Fibroblast of lung (primary cell): ENCODE measurements around the gene RXFP1.

ENCODE experiments used
- EZH2 ChIP-seq: IDR thresholded peaks from 2 replicates; pipeline ENCODE4 v1.5.1; 2012; ENCODE audit warnings: low read length, control low read depth, mild to moderate bottlenecking; ENCODE audit errors: missing control alignments
- TF ChIP-seq, protein P1 (sequence below), 2 donors: IDR thresholded peaks in 1 of 2; conservative IDR thresholded peaks in 1 of 2; 1 replicate in 1 of 2; 2 replicates in 1 of 2; pipeline ENCODE4 v1.5.1; 2011 to 2012; ENCODE audit warnings: low read length in 2 of 2, control low read depth in 1 of 2, inconsistent platforms in 1 of 2, low read depth in 1 of 2, mild to moderate bottlenecking in 1 of 2

DNA sequence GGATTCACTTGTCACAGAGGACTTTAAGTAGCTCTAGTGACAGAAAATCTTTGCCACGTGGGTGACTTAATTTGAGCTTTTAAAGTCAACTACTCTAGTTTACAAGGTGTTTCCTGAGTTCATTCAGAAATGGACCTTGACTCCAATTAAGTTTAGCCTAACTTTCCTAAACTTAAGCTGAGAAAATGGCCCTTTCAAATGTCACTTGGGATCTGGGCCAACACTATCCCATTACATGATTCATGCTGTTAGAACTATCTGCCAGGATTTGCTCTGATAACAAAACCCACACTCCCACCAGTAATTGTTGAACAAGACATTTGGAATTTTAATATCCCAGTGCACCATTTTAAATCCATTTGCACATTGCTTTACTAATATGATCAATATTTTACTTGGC lies 109.2 kb downstream of the RXFP1 start:
- TF ChIP-seq EZH2 = no peak
- TF ChIP-seq, protein P1, sequence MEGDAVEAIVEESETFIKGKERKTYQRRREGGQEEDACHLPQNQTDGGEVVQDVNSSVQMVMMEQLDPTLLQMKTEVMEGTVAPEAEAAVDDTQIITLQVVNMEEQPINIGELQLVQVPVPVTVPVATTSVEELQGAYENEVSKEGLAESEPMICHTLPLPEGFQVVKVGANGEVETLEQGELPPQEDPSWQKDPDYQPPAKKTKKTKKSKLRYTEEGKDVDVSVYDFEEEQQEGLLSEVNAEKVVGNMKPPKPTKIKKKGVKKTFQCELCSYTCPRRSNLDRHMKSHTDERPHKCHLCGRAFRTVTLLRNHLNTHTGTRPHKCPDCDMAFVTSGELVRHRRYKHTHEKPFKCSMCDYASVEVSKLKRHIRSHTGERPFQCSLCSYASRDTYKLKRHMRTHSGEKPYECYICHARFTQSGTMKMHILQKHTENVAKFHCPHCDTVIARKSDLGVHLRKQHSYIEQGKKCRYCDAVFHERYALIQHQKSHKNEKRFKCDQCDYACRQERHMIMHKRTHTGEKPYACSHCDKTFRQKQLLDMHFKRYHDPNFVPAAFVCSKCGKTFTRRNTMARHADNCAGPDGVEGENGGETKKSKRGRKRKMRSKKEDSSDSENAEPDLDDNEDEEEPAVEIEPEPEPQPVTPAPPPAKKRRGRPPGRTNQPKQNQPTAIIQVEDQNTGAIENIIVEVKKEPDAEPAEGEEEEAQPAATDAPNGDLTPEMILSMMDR (conservative IDR thresholded peaks at IDR 0.05 in 1 of 2, IDR thresholded peaks at IDR 0.05 in 1 of 2; ENCODE audit: low read depth in 1 of 2, low read length in 2 of 2) = no peak
